Smooth muscle cell (in vitro differentiated cells): ENCODE measurements around the gene TTC6. TPM values are rescaled to one million over a fixed set of nuclear protein-coding genes. Genes with fewer than 3 reads are reported as not detected.

Experiments
- DNase-seq: peaks from one replicate; lab custom pipeline; 2025; ENCODE audit not compliant: unreplicated experiment; lab: John Stamatoyannopoulos, UW
- H2AFZ ChIP-seq: fragments of 200-600 bp; sonication (generic); 2 replicates; pipeline ENCODE4 v1.6.0; 2016; ENCODE audit warnings: antibody characterized with exemption, low read depth, mild to moderate bottlenecking
- H3F3A ChIP-seq: fragments of 200-600 bp; sonication (generic); 2 replicates; pipeline ENCODE4 v1.6.0; 2017; ENCODE audit warnings: antibody characterized with exemption, low read depth
- H3K27ac ChIP-seq: fragments of 200-600 bp; sonication (generic); 2 replicates; pipeline ENCODE4 v1.5.1; 2016; ENCODE audit warnings: low read depth, mild to moderate bottlenecking
- H3K27me3 ChIP-seq: fragments of 200-600 bp; sonication (generic); 2 replicates; pipeline ENCODE4 v1.6.1; 2016; ENCODE audit warnings: low read depth, mild to moderate bottlenecking
- H3K36me3 ChIP-seq: fragments of 200-600 bp; sonication (generic); 2 replicates; pipeline ENCODE4 v1.5.1; 2016; ENCODE audit warnings: low read depth
- H3K4me1 ChIP-seq: fragments of 200-600 bp; sonication (generic); 2 replicates; pipeline ENCODE4 v1.5.1; 2016; ENCODE audit warnings: low read depth
- H3K4me2 ChIP-seq: fragments of 200-600 bp; sonication (generic); 2 replicates; pipeline ENCODE4 v1.6.0; 2016; ENCODE audit warnings: mild to moderate bottlenecking
- H3K4me3 ChIP-seq: fragments of 200-600 bp; sonication (generic); 2 replicates; pipeline ENCODE4 v1.5.1; 2016; ENCODE audit warnings: mild to moderate bottlenecking
- H3K79me2 ChIP-seq: fragments of 200-600 bp; sonication (generic); 2 replicates; pipeline ENCODE4 v1.6.0; 2016; ENCODE audit warnings: low read depth, mild to moderate bottlenecking
- H3K9ac ChIP-seq: fragments of 200-600 bp; sonication (generic); 2 replicates; pipeline ENCODE4 v1.6.0; 2016; ENCODE audit warnings: low read depth
- H3K9me3 ChIP-seq: fragments of 200-600 bp; sonication (generic); replicated peaks from 2 replicates; pipeline ENCODE4 v1.5.1; 2016; ENCODE audit warnings: low read depth
- H4K20me1 ChIP-seq: fragments of 200-600 bp; sonication (generic); 2 replicates; pipeline ENCODE4 v1.6.0; 2016; ENCODE audit warnings: low read depth
- WGBS: methylation state at CpG from one replicate; pipeline ENCODE4 v1.1.7; 2016; ENCODE audit warnings: low lambda C conversion rate; 5-methylcytosine and 5-hydroxymethylcytosine counted together
- polyA plus RNA-seq: library from polyadenylated mRNA; unstranded; fragments of >200 nt; fragmentation: Nextera tagmentation; extraction: Ambion mirVana; gene quantifications from 2 replicates; pipeline ENCODE4 v1.2.1, GENCODE V29; 2016
- total RNA-seq: library from RNA; depleted of rRNA; stranded (reverse); fragments of >200 nt; gene quantifications from 2 replicates; pipeline ENCODE4 v1.2.3, GENCODE V29; 2014
- TF ChIP-seq, protein P1 (sequence below): fragments of 200-600 bp; sonication (generic); IDR thresholded peaks from 2 replicates; pipeline ENCODE4 v1.5.1; 2017; ENCODE audit warnings: borderline replicate concordance, mild to moderate bottlenecking, antibody characterized with exemption; ENCODE audit not compliant: insufficient read depth, poor library complexity, severe bottlenecking

The TTC6 gene
- total and polyA plus RNA-seq, 2 experiments from 2014 or later: not detected

DNA sequence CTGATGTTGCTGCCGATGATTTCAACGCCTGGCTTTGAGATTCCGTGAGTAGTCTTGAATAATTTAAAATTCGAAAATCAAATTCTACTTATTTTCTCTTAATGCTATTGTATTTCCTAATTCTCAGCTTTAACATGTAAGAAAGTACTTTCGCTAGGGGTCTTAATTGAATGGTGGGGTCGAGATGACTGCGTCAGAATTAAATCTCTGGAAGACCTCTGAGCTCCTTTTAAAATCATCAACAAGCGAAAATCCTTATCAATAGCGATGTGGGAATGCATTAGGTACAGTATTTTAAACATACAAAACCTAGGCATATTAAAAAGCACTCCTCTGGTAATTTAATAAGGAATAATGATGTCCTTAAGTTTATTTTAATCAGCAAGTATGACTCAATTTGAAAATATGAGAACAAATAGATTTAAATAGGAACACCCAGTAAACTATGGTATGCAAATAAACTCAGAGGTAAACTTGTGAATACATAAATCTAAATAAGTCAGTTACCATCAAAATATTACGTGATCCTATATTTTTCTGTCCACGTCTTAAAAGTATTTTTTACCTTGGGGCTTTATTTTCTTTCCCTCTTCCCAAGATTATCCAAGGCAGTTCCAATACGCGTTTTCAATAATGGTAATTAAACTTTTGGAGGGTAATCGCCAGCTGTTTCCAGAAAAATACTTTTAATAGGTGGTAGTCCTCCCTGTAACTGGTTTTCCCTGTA is 1.8 kb upstream of the TTC6 start:
- no peaks in the 10 kb centered on the region for H3K36me3 ChIP-seq
- no peaks in the 10 kb centered on the region for H4K20me1 ChIP-seq
- WGBS: 27% methylated on average over 14 of the region's 14 CpGs
- no peaks in the 10 kb centered on the region for H3F3A ChIP-seq
- DNase-seq: no peak
- no peak overlapping the region for H2AFZ ChIP-seq
- H3K27ac ChIP-seq: no peak overlapping the region
- peaks cover 97% of the 10 kb centered on the region for H3K27me3 ChIP-seq
- no peak overlapping the region for H3K9ac ChIP-seq
- peaks cover 19% of the 10 kb centered on the region for H3K4me1 ChIP-seq
- peak overlapping the region; percentile 70 for H3K4me3 ChIP-seq
- H3K4me2 ChIP-seq: peak overlapping the region; percentile 96
- TF ChIP-seq, protein P1, sequence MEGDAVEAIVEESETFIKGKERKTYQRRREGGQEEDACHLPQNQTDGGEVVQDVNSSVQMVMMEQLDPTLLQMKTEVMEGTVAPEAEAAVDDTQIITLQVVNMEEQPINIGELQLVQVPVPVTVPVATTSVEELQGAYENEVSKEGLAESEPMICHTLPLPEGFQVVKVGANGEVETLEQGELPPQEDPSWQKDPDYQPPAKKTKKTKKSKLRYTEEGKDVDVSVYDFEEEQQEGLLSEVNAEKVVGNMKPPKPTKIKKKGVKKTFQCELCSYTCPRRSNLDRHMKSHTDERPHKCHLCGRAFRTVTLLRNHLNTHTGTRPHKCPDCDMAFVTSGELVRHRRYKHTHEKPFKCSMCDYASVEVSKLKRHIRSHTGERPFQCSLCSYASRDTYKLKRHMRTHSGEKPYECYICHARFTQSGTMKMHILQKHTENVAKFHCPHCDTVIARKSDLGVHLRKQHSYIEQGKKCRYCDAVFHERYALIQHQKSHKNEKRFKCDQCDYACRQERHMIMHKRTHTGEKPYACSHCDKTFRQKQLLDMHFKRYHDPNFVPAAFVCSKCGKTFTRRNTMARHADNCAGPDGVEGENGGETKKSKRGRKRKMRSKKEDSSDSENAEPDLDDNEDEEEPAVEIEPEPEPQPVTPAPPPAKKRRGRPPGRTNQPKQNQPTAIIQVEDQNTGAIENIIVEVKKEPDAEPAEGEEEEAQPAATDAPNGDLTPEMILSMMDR: no peak
- H3K9me3 ChIP-seq: no peaks in the 10 kb centered on the region
- no peaks in the 10 kb centered on the region for H3K79me2 ChIP-seq

- WGBS: 2% methylated on average over 44 of the region's 56 CpGs
- TF ChIP-seq, protein P1: peak; percentile 91
- no peaks in the 10 kb centered on the region for H4K20me1 ChIP-seq
- H3K4me3 ChIP-seq: peak overlapping the region; percentile 70
- H3K79me2 ChIP-seq: no peaks in the 10 kb centered on the region
- H3K27me3 ChIP-seq: peaks cover 97% of the 10 kb centered on the region
- H3K9ac ChIP-seq: no peak overlapping the region
- H3K9me3 ChIP-seq: no peaks in the 10 kb centered on the region
- peak overlapping the region; percentile 39 for H2AFZ ChIP-seq
- H3K4me1 ChIP-seq: peaks cover 26% of the 10 kb centered on the region
- H3K27ac ChIP-seq: no peak overlapping the region
- no peaks in the 10 kb centered on the region for H3F3A ChIP-seq
- H3K36me3 ChIP-seq: no peaks in the 10 kb centered on the region
- peak overlapping the region; percentile 96 for H3K4me2 ChIP-seq
- no peak for DNase-seq
These were observed 1.0 kb upstream of the TTC6 start for GRCh38 chr14:37594238-37594970.

DNA sequence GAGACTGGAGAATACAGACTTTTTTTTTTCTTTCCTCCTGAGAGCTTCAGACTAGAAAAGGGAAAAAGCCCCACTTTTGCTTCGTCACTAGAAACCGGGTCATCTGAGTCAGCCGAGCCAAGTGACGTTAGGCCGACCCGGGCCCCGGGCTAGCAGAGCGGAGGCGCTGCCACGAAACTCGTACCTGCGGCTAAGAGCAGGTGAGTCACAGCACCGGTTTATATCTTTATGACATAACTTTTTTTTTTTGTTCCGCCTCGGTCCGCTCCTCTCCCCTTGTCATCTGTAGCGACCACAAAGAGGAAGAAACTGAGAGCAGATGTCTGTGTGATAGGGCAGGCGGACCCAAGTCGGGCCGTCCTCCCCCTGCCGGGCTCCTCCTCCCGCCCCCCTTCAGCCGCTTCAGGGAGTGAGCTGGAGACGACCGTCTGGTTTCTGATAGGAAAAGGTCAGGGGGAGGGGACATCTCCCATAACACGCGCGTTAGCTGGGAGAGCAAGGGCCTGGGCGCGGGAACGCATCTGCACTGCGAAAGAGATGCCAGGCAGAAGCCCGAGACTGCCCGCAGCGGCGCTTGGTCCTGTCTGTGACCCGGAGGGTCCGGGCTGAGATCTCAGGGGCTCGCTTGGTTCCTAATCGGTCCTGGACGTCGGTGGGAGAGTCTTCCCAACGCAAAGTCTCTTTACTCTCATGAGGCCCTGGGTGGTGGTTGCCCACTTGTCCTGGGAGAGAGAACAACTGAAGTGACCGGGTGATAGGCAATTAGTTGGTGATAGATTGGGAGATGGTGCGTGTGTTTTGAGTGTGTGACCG is 586 bp downstream of the TTC6 start:
- no peak for DNase-seq
- no peaks in the 10 kb centered on the region for H3K9me3 ChIP-seq
- H3K36me3 ChIP-seq: no peaks in the 10 kb centered on the region
- TF ChIP-seq, protein P1: no peak
- H3K9ac ChIP-seq: peak overlapping the region; percentile 45
- no peaks in the 10 kb centered on the region for H3F3A ChIP-seq
- no peaks in the 10 kb centered on the region for H3K79me2 ChIP-seq
- no peaks in the 10 kb centered on the region for H4K20me1 ChIP-seq
- peak overlapping the region; percentile 96 for H3K4me2 ChIP-seq
- H3K4me3 ChIP-seq: peak overlapping the region; percentile 53
- H3K27ac ChIP-seq: no peak overlapping the region
- H2AFZ ChIP-seq: no peak overlapping the region
- H3K4me1 ChIP-seq: peaks cover 33% of the 10 kb centered on the region
- WGBS: 4% methylated on average over 46 of the region's 46 CpGs
- H3K27me3 ChIP-seq: peaks cover 97% of the 10 kb centered on the region
